IMR-90 (cell line): ENCODE measurements around the gene ANKFN1. TPM values are rescaled to one million over a fixed set of nuclear protein-coding genes. Genes with fewer than 3 reads are reported as not detected.

Source experiments
- ATAC-seq: fragments of 200-7000 bp; cut with Tn5 transposase; 2 replicates; pipeline ENCODE4 v1.9.1; 2020; ENCODE audit warnings: low read depth, mild to moderate bottlenecking, moderate library complexity
- BruUV-seq: library from RNA; stranded (reverse); fragments of 400-500 nt; replicated peaks from 2 replicates; lab custom pipeline; 2021; lab: Mats Ljungman, UMichigan
- CTCF ChIA-PET: fragments of 300-600 bp; formaldehyde crosslinking; extraction: SDS; loops from one replicate; lab custom pipeline; 2021; ENCODE audit warnings: antibody characterized with exemption; lab: Yijun Ruan, JAX
- POLR2A ChIA-PET: fragments of 300-600 bp; sonication (Branson Sonifier 250); formaldehyde crosslinking; loops from one replicate; lab custom pipeline; 2022; ENCODE audit warnings: antibody characterized with exemption; ENCODE audit not compliant: unreplicated experiment; lab: Charles Lee
- DNase-seq: peaks from one replicate; pipeline ENCODE4 v3.0.0; 2013
- H2AFZ ChIP-seq: replicated peaks from 2 replicates; pipeline ENCODE3; 2013; ENCODE audit warnings: low read length, mild to moderate bottlenecking; ENCODE audit not compliant: poor library complexity
- H2AK5ac ChIP-seq: 2 replicates; pipeline ENCODE4 v1.6.1; 2013; ENCODE audit warnings: low read depth, low read length, inconsistent platforms
- H2AK9ac ChIP-seq: replicated peaks from 2 replicates; pipeline ENCODE3; 2013; ENCODE audit warnings: mild to moderate bottlenecking, low read depth, low read length, moderate library complexity; ENCODE audit not compliant: poor library complexity
- H2BK120ac ChIP-seq: 2 replicates; pipeline ENCODE4 v1.6.1; 2013; ENCODE audit warnings: low read depth, low read length, inconsistent platforms
- H2BK15ac ChIP-seq: 3 replicates; pipeline ENCODE4 v1.6.1; 2013; ENCODE audit warnings: low read depth, low read length, inconsistent platforms
- H2BK20ac ChIP-seq: 2 replicates; pipeline ENCODE4 v1.6.1; 2013; ENCODE audit warnings: low read depth, mild to moderate bottlenecking, inconsistent platforms, low read length, moderate library complexity
- H2BK5ac ChIP-seq: 2 replicates; pipeline ENCODE4 v1.6.1; 2013; ENCODE audit warnings: mild to moderate bottlenecking, low read depth, low read length, inconsistent platforms; ENCODE audit not compliant: poor library complexity, severe bottlenecking
- H3K14ac ChIP-seq: replicated peaks from 2 replicates; pipeline ENCODE4 v1.6.1; 2013; ENCODE audit warnings: low read depth, low read length, inconsistent platforms
- H3K18ac ChIP-seq: 2 replicates; pipeline ENCODE4 v1.6.1; 2013; ENCODE audit warnings: low read depth, low read length, control low read depth
- H3K23ac ChIP-seq: 2 replicates; pipeline ENCODE4 v1.6.1; 2013; ENCODE audit warnings: low read depth, low read length, inconsistent platforms
- H3K27ac ChIP-seq: 2 replicates; pipeline ENCODE4 v1.5.1; 2013; ENCODE audit warnings: mild to moderate bottlenecking, control low read depth, low read length; ENCODE audit not compliant: insufficient read depth
- H3K27me3 ChIP-seq: 2 replicates; pipeline ENCODE4 v1.6.1; 2013; ENCODE audit warnings: low read length; ENCODE audit not compliant: control insufficient read depth, insufficient read depth
- H3K36me3 ChIP-seq: 2 replicates; pipeline ENCODE4 v1.6.1; 2013; ENCODE audit warnings: low read length, mixed read lengths; ENCODE audit not compliant: control insufficient read depth, insufficient read depth
- H3K4ac ChIP-seq: 2 replicates; pipeline ENCODE4 v1.6.1; 2013; ENCODE audit warnings: low read depth, low read length, inconsistent platforms
- H3K4me1 ChIP-seq: 2 replicates; pipeline ENCODE4 v1.6.1; 2013; ENCODE audit warnings: low read length, mixed read lengths; ENCODE audit not compliant: control insufficient read depth, insufficient read depth
- H3K4me2 ChIP-seq: 2 replicates; pipeline ENCODE4 v1.6.1; 2013; ENCODE audit warnings: low read depth, mild to moderate bottlenecking, control low read depth, low read length, moderate library complexity
- H3K4me3 ChIP-seq: 2 replicates; pipeline ENCODE4 v1.5.1; 2013; ENCODE audit warnings: low read depth, mild to moderate bottlenecking, control low read depth, low read length, moderate library complexity; ENCODE audit not compliant: insufficient read depth
- H3K56ac ChIP-seq: 2 replicates; pipeline ENCODE4 v1.6.1; 2013; ENCODE audit warnings: low read length, inconsistent platforms; ENCODE audit not compliant: insufficient read depth; ENCODE audit errors: extremely low read depth
- H3K79me1 ChIP-seq, 2 experiments: 2 replicates each; pipeline ENCODE4 v1.6.1; 2013; ENCODE audit warnings: low read length in 2 of 2, inconsistent platforms in 1 of 2, low read depth in 1 of 2
- H3K9ac ChIP-seq: 2 replicates; pipeline ENCODE4 v1.6.1; 2013; ENCODE audit warnings: low read depth, low read length, control low read depth
- H3K9me1 ChIP-seq: 2 replicates; pipeline ENCODE4 v1.6.1; 2013; ENCODE audit warnings: low read length, inconsistent platforms; ENCODE audit not compliant: insufficient read depth
- H3K9me3 ChIP-seq: 2 replicates; pipeline ENCODE4 v1.6.1; 2013; ENCODE audit warnings: low read length; ENCODE audit not compliant: control insufficient read depth, insufficient read depth
- H4K20me1 ChIP-seq: 2 replicates; pipeline ENCODE4 v1.6.1; 2013; ENCODE audit warnings: low read length, inconsistent platforms; ENCODE audit not compliant: insufficient read depth
- H4K5ac ChIP-seq: 2 replicates; pipeline ENCODE4 v1.6.1; 2013; ENCODE audit warnings: mild to moderate bottlenecking, low read depth, low read length, control low read depth
- H4K8ac ChIP-seq, 2 experiments: 2 replicates each; pipeline ENCODE4 v1.6.1; 2013; ENCODE audit warnings: low read depth in 2 of 2, low read length in 2 of 2, control low read depth in 1 of 2, inconsistent platforms in 1 of 2
- H4K91ac ChIP-seq: 2 replicates; pipeline ENCODE4 v1.6.1; 2013; ENCODE audit warnings: low read depth, low read length, inconsistent platforms; ENCODE audit not compliant: insufficient read depth
- BHLHE40 ChIP-seq: fragments of 150-350 bp; IDR thresholded peaks from 2 replicates; pipeline ENCODE4 v1.6.1; 2016; ENCODE audit warnings: mild to moderate bottlenecking, low read depth, low read length
- CEBPB ChIP-seq: IDR thresholded peaks from 2 replicates; pipeline ENCODE4 v1.6.1; 2012; ENCODE audit warnings: low read depth, low read length, improper control_type of control experiment
- CHD1 ChIP-seq: IDR thresholded peaks from 2 replicates; pipeline ENCODE4 v1.6.1; 2012; ENCODE audit warnings: low read depth, low read length, improper control_type of control experiment
- FOS ChIP-seq: fragments of 150-350 bp; IDR thresholded peaks from 2 replicates; pipeline ENCODE4 v1.6.1; 2016; ENCODE audit warnings: low read depth, low read length
- MAFK ChIP-seq: IDR thresholded peaks from 2 replicates; pipeline ENCODE4 v1.6.1; 2012; ENCODE audit warnings: low read depth, low read length, improper control_type of control experiment
- MAZ ChIP-seq: IDR thresholded peaks from 2 replicates; pipeline ENCODE4 v1.6.1; 2012; ENCODE audit warnings: low read depth, mild to moderate bottlenecking, low read length, improper control_type of control experiment, moderate library complexity, borderline replicate concordance
- MXI1 ChIP-seq: IDR thresholded peaks from 2 replicates; pipeline ENCODE4 v1.6.1; 2012; ENCODE audit warnings: low read depth, mild to moderate bottlenecking, low read length, moderate library complexity, borderline replicate concordance
- NFE2L2 ChIP-seq: fragments of 150-350 bp; IDR thresholded peaks from 2 replicates; pipeline ENCODE4 v1.6.1; 2016; ENCODE audit warnings: low read depth, mild to moderate bottlenecking, low read length
- POLR2A ChIP-seq: IDR thresholded peaks from 2 replicates; pipeline ENCODE4 v1.6.1; 2012; ENCODE audit warnings: mild to moderate bottlenecking, low read depth, low read length
- RAD21 ChIP-seq: IDR thresholded peaks from 2 replicates; pipeline ENCODE4 v1.6.1; 2012; ENCODE audit warnings: low read length, improper control_type of control experiment
- RCOR1 ChIP-seq: IDR thresholded peaks from 2 replicates; pipeline ENCODE4 v1.6.1; 2012; ENCODE audit warnings: mild to moderate bottlenecking, low read length, improper control_type of control experiment; ENCODE audit not compliant: insufficient replicate concordance
- RFX5 ChIP-seq: IDR thresholded peaks from 2 replicates; pipeline ENCODE4 v1.8.0; 2012; ENCODE audit warnings: low read depth, mild to moderate bottlenecking, low read length, moderate library complexity
- SMC3 ChIP-seq: fragments of 150-350 bp; IDR thresholded peaks from 2 replicates; pipeline ENCODE4 v1.6.1; 2016; ENCODE audit warnings: low read depth, mild to moderate bottlenecking, antibody characterized with exemption, low read length, moderate library complexity
- WGBS, 2 experiments: methylation state at CpG; one replicate each; pipeline versions ENCODE4 v1.1.5 to v1.1.7; 2013; ENCODE audit warnings: missing lambda C conversion rate in 2 of 2; ENCODE audit not compliant: insufficient read length in 1 of 2; ENCODE audit errors: extremely low coverage in 2 of 2; 5-methylcytosine and 5-hydroxymethylcytosine counted together
- dilution Hi-C: fragments of 300-500 bp; cut with HindIII; formaldehyde crosslinking; loops from one replicate; pipeline ENCODE4 v1.14.3; 2018; ENCODE audit warnings: low sequenced_read_pairs; ENCODE audit not compliant: unreplicated experiment
- in situ Hi-C: fragments of 300-500 bp; cut with MboI; formaldehyde crosslinking; loops from 3 replicates; pipeline ENCODE4 v1.14.3; 2019; ENCODE audit warnings: low sequenced_read_pairs, inconsistent platforms, mixed read lengths
- intact Hi-C: fragments of 100-400 bp; cut with micrococcal nuclease; formaldehyde crosslinking; loops from 2 replicates; pipeline ENCODE4 v1.10.0; 2022
- polyA plus RNA-seq, 3 experiments: library from polyadenylated mRNA; depleted of rRNA; stranded (reverse); fragments of >200 nt; gene quantifications; 2 replicates each; pipeline ENCODE4 v1.2.3, GENCODE V29; 2012; ENCODE audit warnings: low replicate concordance in 1 of 3
- total RNA-seq: library from RNA; depleted of rRNA; stranded (reverse); fragments of >200 nt; gene quantifications from 2 replicates; pipeline ENCODE4 v1.2.3, GENCODE V29; 2012
- TF ChIP-seq, protein P1 (sequence below): fragments of 150-350 bp; IDR thresholded peaks from 2 replicates; pipeline ENCODE4 v1.6.1; 2017; ENCODE audit warnings: mild to moderate bottlenecking, antibody characterized with exemption, low read length, low read depth
- TF ChIP-seq, protein P2 (sequence below): fragments of 150-350 bp; IDR thresholded peaks from 2 replicates; pipeline ENCODE4 v1.6.1; 2016; ENCODE audit warnings: low read depth, mild to moderate bottlenecking, low read length, moderate library complexity, borderline replicate concordance
- TF ChIP-seq, protein P3 (sequence below): conservative IDR thresholded peaks from 2 replicates; pipeline ENCODE4 v1.5.1; 2012; ENCODE audit warnings: mild to moderate bottlenecking, low read depth, low read length, improper control_type of control experiment

ANKFN1 gene
- total and polyA plus RNA-seq, 2 of the 4 experiments (the other 2 are of a cell fraction), result not detected

DNA sequence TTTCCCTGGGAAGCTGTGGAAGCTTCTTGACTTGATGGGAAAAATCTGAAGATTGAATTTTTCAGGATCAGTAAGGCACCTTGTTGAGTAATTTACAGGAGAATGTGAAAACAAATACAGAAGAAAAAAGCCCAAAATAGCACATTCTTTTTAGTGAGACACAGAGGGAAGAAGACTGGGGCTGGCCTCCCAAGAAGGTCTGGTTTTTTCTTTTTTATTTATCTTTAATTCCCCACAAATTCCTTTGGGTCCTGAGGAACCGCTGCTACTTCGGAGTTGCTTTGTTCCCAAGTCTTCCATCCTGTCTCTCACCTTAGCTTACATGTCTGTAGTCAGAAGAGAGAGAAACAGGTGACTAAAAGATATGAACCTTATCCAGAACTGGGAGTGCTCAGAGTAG lies 273.6 kb downstream of the ANKFN1 start:
- Histone ChIP-seq H4K20me1 (no peaks in the 10 kb centered on the region), H3K27me3 (no peaks in the 10 kb centered on the region), H3K56ac (no peak overlapping the region), H3K4me2 (no peak overlapping the region), H2BK5ac (no peak overlapping the region), H4K8ac (no peak overlapping the region), H2BK120ac (no peak overlapping the region), H3K36me3 (no peaks in the 10 kb centered on the region), H3K9me1 (no peaks in the 10 kb centered on the region), H2AFZ (no peak overlapping the region), H2AK9ac (no peak overlapping the region), H3K18ac (no peak overlapping the region), H4K91ac (no peak overlapping the region), H3K4me3 (no peak overlapping the region), H3K4ac (no peak overlapping the region), H3K23ac (no peak overlapping the region), H3K4me1 (0 out of 2 replicates have a peak, but pooled peaks cover 1% of the 10 kb centered on the region), H3K27ac (no peak overlapping the region), H4K5ac (no peak overlapping the region), H3K9me3 (no peaks in the 10 kb centered on the region), H2AK5ac (no peak overlapping the region), H2BK20ac (no peak overlapping the region), H3K9ac (no peak overlapping the region), H3K14ac (no peak overlapping the region), H3K79me1 (no peaks in the 10 kb centered on the region), H2BK15ac (no peak overlapping the region)
- in situ Hi-C loops, result no loop called here
- no TSS peak for BruUV-seq
- ATAC-seq, result no peak
- dilution Hi-C loops, result no loop called here
- no peak for DNase-seq
- ChIA-PET POLR2A (no interaction called here), CTCF (no interaction called here)
- TF ChIP-seq BHLHE40 (no peak), RFX5 (no peak), FOS (no peak), SMC3 (no peak), NFE2L2 (no peak), RCOR1 (no peak), MAFK (no peak), RAD21 (no peak), MAZ (no peak), MXI1 (no peak), CHD1 (no peak), POLR2A (no peak), CEBPB (no peak)
- TF ChIP-seq, protein P1, sequence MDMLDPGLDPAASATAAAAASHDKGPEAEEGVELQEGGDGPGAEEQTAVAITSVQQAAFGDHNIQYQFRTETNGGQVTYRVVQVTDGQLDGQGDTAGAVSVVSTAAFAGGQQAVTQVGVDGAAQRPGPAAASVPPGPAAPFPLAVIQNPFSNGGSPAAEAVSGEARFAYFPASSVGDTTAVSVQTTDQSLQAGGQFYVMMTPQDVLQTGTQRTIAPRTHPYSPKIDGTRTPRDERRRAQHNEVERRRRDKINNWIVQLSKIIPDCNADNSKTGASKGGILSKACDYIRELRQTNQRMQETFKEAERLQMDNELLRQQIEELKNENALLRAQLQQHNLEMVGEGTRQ, result no peak
- TF ChIP-seq, protein P2, sequence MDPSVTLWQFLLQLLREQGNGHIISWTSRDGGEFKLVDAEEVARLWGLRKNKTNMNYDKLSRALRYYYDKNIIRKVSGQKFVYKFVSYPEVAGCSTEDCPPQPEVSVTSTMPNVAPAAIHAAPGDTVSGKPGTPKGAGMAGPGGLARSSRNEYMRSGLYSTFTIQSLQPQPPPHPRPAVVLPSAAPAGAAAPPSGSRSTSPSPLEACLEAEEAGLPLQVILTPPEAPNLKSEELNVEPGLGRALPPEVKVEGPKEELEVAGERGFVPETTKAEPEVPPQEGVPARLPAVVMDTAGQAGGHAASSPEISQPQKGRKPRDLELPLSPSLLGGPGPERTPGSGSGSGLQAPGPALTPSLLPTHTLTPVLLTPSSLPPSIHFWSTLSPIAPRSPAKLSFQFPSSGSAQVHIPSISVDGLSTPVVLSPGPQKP, result no peak
- TF ChIP-seq, protein P3, sequence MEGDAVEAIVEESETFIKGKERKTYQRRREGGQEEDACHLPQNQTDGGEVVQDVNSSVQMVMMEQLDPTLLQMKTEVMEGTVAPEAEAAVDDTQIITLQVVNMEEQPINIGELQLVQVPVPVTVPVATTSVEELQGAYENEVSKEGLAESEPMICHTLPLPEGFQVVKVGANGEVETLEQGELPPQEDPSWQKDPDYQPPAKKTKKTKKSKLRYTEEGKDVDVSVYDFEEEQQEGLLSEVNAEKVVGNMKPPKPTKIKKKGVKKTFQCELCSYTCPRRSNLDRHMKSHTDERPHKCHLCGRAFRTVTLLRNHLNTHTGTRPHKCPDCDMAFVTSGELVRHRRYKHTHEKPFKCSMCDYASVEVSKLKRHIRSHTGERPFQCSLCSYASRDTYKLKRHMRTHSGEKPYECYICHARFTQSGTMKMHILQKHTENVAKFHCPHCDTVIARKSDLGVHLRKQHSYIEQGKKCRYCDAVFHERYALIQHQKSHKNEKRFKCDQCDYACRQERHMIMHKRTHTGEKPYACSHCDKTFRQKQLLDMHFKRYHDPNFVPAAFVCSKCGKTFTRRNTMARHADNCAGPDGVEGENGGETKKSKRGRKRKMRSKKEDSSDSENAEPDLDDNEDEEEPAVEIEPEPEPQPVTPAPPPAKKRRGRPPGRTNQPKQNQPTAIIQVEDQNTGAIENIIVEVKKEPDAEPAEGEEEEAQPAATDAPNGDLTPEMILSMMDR, result no peak
- intact Hi-C loops, result no loop called here
- WGBS, 2 experiments, result no CpG with 5 or more reads among the region's 2 CpGs
